ENCODE measurements around the gene TMC2.

TMC2 gene

GRCh38 chr20:2633381-2633780 lies 97.0 kb downstream of the TMC2 start:
- in situ Hi-C loops (cut with MboI; ENCODE audit: low sequenced_read_pairs, unreplicated experiment): no loop called here
- no peak for TF ChIP-seq CTCF (IDR thresholded peaks at IDR 0.05; ENCODE audit: borderline replicate concordance, control extremely low read depth, extremely low read depth, insufficient read depth, missing control alignments)
- no peak for DNase-seq (ENCODE audit: low spot score)

GRCh38 chr20:2637246-2637645 lies 100.9 kb downstream of the TMC2 start:
- TF ChIP-seq CTCF (IDR thresholded peaks at IDR 0.05; ENCODE audit: borderline replicate concordance, control extremely low read depth, extremely low read depth, insufficient read depth, missing control alignments): no peak
- in situ Hi-C loops (cut with MboI; ENCODE audit: low sequenced_read_pairs, unreplicated experiment): no loop called here

GRCh38 chr20:2640260-2640659 lies 103.9 kb downstream of the TMC2 start:
- TF ChIP-seq CTCF (IDR thresholded peaks at IDR 0.05; ENCODE audit: borderline replicate concordance, control extremely low read depth, extremely low read depth, insufficient read depth, missing control alignments): no peak
- no peak for DNase-seq (ENCODE audit: low spot score)
- in situ Hi-C loops (cut with MboI; ENCODE audit: low sequenced_read_pairs, unreplicated experiment): no loop called here

More at GRCh38 chr20:2637246-2637645, 100.9 kb downstream of the TMC2 start:
- no peak for DNase-seq (ENCODE audit: low spot score)

- TF ChIP-seq CTCF (IDR thresholded peaks at IDR 0.05; ENCODE audit: borderline replicate concordance, control extremely low read depth, extremely low read depth, insufficient read depth, missing control alignments): no peak
- in situ Hi-C loops (cut with MboI; ENCODE audit: low sequenced_read_pairs, unreplicated experiment): no loop called here
- DNase-seq (ENCODE audit: low spot score): no peak
These were observed 104.5 kb downstream of the TMC2 start for GRCh38 chr20:2640899-2641298.

GRCh38 chr20:2643708-2644107 lies 107.3 kb downstream of the TMC2 start:
- in situ Hi-C loops (cut with MboI; ENCODE audit: low sequenced_read_pairs, unreplicated experiment): no loop called here
- no peak for TF ChIP-seq CTCF (IDR thresholded peaks at IDR 0.05; ENCODE audit: borderline replicate concordance, control extremely low read depth, extremely low read depth, insufficient read depth, missing control alignments)
- no peak for DNase-seq (ENCODE audit: low spot score)

GRCh38 chr20:2651772-2652723 lies 115.7 kb downstream of the TMC2 start, which contains the start of gene NOP56:
Gene NOP56, plus strand, starts transcription at chr20:2652632. Its CDS starts 29 bp downstream, at chr20:2652661.
- DNase-seq (ENCODE audit: low spot score): peak; percentile 96
- no peak for TF ChIP-seq CTCF (IDR thresholded peaks at IDR 0.05; ENCODE audit: borderline replicate concordance, control extremely low read depth, extremely low read depth, insufficient read depth, missing control alignments)
- in situ Hi-C loops (cut with MboI; ENCODE audit: low sequenced_read_pairs, unreplicated experiment): no loop called here

Measured in GM13976 (cell line).